Gastrocnemius medialis (tissue), 4 donors: ENCODE measurements around the gene CTCF. TPM values are rescaled to one million over a fixed set of nuclear protein-coding genes. Genes with fewer than 3 reads are reported as not detected.
A peak's percentile ranks its signal among the peaks of the same experiment; 100 is the strongest.

Experiments used
- ATAC-seq, 2 donors: fragments of 150-250 bp; one replicate each; pipeline ENCODE4 v1.9.1; 2016
- DNase-seq, 2 donors: peaks; one replicate each; pipeline ENCODE4 v3.0.0-alpha.2; 2019
- H3K27ac ChIP-seq, 4 donors: fragments of 200-600 bp; sonication (generic); 1 replicate in 1 of 4; 2 replicates in 3 of 4; pipeline ENCODE4 v1.5.1; 2016 to 2018; ENCODE audit warnings: mild to moderate bottlenecking in 2 of 4, moderate library complexity in 1 of 4
- H3K27me3 ChIP-seq, 3 donors: fragments of 200-600 bp; sonication (generic) in 2 of 3; 1 replicate in 1 of 3; 2 replicates in 2 of 3; pipeline versions ENCODE4 v1.5.1 to v1.6.0; 2016 to 2019; ENCODE audit warnings: mild to moderate bottlenecking in 1 of 3, moderate library complexity in 1 of 3
- H3K36me3 ChIP-seq, 2 donors: fragments of 200-600 bp; sonication (generic) in 1 of 2; one replicate each; pipeline ENCODE4 v1.5.1; 2017 to 2018
- H3K4me1 ChIP-seq, 2 donors: fragments of 200-600 bp; sonication (generic) in 1 of 2; one replicate each; pipeline ENCODE4 v1.5.1; 2016 to 2017; ENCODE audit warnings: mild to moderate bottlenecking in 2 of 2
- H3K4me3 ChIP-seq, 4 donors: fragments of 200-600 bp; sonication (generic) in 3 of 4; 1 replicate in 1 of 4; 2 replicates in 3 of 4; pipeline ENCODE4 v1.5.1; 2016 to 2019; ENCODE audit warnings: mild to moderate bottlenecking in 2 of 4
- H3K9me3 ChIP-seq, 3 donors: fragments of 200-600 bp; sonication (generic) in 2 of 3; 1 replicate in 1 of 3; 2 replicates in 2 of 3; pipeline ENCODE4 v1.5.1; 2016 to 2019
- POLR2A ChIP-seq, 2 donors: fragments of 450-650 bp; IDR thresholded peaks; one replicate each; pipeline ENCODE4 v1.6.1; 2017; ENCODE audit warnings: antibody characterized with exemption in 2 of 2, mild to moderate bottlenecking in 2 of 2, moderate library complexity in 2 of 2
- in situ Hi-C, 4 donors: fragments of 200-750 bp; cut with MboI; loops; one replicate each; pipeline versions ENCODE4 v1.15.0 to v1.8.0; 2017; ENCODE audit warnings: low sequenced_read_pairs in 4 of 4
- intact Hi-C: fragments of 100-400 bp; cut with DNase I; formaldehyde crosslinking; loops from one replicate; pipeline ENCODE4 v1.15.1; 2023; ENCODE audit warnings: low total_unique reads
- total RNA-seq, 4 donors: library from RNA; depleted of rRNA; stranded (reverse); fragments of >200 nt; gene quantifications; one replicate each; pipeline versions ENCODE4 v1.1.0 to v1.2.3, GENCODE V29; 2016
- TF ChIP-seq, protein P1 (sequence below), 5 experiments: fragments of 450-650 bp in 3 of 5; fragments of 200-600 bp in 2 of 5; sonication (generic) in 2 of 5; IDR thresholded peaks in 4 of 5; conservative IDR thresholded peaks in 1 of 5; 1 replicate in 4 of 5; 2 replicates in 1 of 5; pipeline ENCODE4 v1.5.1; 2016 to 2019; ENCODE audit warnings: antibody characterized with exemption in 5 of 5, mild to moderate bottlenecking in 3 of 5, moderate library complexity in 3 of 5

CTCF gene
- total RNA-seq, 4 donors from 2014 or later, result 25.9 to 35.9 (median 30.3) TPM

DNA sequence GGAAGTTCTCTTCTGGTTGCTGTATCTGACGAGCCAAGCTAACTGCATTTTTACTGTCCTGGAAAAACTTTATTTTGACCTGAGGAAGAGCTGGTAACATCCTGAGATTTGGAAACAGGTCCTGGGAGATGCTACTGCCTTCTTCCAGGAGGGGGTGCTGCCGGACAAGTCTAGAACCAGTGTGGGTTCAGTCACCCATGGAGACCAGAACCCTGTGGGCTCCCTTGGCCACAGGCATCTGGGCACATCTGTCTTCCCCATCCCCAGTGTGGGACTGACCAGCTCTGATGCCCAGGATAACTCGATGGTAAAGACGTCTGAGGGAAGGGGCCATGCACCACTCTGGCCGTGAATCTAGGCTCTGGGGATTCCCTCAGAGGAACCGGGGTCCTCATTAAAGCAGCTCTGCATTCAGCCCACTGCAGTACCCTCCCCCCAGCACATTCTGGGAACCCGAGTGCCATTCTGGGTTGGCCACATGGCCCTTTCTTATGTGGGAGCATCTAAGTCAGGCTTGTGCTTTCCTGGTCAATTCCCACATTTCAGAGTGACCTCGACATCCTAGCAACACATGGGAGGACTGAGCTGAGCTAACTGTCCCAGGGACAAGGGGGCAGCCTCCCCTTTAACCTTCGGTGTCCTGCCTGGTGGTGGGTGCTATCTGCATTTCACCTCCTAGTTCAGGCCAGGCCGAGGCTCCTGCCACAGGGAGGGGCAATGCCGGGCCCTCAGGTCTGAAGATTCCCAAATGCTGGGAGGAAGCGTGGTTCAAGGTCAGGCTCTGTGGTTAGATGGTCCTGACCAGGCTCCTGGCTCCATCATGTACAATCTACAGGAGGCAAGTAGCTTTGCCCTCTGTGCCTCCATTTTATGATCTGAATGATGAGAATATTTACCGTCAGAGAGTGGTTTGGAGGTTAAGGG is 110.7 kb downstream of the CTCF start:
- in situ Hi-C loops (no loop called here), intact Hi-C loops (loop anchor here (1.0 to 10.0 kb wide), 4 partner anchors 46 to 369 kb away; partner anchors contain the start of gene GFOD2)
- DNase-seq, result peak; percentile 40 to 57
- Histone ChIP-seq H3K9me3 (no peaks in the 10 kb centered on the region), H3K36me3 (no peaks in the 10 kb centered on the region), H3K27ac (peak overlapping the region; percentile 50 to 80 (median 73)), H3K27me3 (no peaks in the 10 kb centered on the region), H3K4me3 (no peak overlapping the region), H3K4me1 (peaks cover 13 to 21% of the 10 kb centered on the region in 2 donors)
- ATAC-seq, result peak; percentile 38 to 51
- no peak for TF ChIP-seq POLR2A (IDR thresholded peaks at IDR 0.05)
- TF ChIP-seq, protein P1, sequence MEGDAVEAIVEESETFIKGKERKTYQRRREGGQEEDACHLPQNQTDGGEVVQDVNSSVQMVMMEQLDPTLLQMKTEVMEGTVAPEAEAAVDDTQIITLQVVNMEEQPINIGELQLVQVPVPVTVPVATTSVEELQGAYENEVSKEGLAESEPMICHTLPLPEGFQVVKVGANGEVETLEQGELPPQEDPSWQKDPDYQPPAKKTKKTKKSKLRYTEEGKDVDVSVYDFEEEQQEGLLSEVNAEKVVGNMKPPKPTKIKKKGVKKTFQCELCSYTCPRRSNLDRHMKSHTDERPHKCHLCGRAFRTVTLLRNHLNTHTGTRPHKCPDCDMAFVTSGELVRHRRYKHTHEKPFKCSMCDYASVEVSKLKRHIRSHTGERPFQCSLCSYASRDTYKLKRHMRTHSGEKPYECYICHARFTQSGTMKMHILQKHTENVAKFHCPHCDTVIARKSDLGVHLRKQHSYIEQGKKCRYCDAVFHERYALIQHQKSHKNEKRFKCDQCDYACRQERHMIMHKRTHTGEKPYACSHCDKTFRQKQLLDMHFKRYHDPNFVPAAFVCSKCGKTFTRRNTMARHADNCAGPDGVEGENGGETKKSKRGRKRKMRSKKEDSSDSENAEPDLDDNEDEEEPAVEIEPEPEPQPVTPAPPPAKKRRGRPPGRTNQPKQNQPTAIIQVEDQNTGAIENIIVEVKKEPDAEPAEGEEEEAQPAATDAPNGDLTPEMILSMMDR (IDR thresholded peaks at IDR 0.05 in 4 of 5, conservative IDR thresholded peaks at IDR 0.05 in 1 of 5), result peak; percentile 63 to 82 (median 74)

DNA sequence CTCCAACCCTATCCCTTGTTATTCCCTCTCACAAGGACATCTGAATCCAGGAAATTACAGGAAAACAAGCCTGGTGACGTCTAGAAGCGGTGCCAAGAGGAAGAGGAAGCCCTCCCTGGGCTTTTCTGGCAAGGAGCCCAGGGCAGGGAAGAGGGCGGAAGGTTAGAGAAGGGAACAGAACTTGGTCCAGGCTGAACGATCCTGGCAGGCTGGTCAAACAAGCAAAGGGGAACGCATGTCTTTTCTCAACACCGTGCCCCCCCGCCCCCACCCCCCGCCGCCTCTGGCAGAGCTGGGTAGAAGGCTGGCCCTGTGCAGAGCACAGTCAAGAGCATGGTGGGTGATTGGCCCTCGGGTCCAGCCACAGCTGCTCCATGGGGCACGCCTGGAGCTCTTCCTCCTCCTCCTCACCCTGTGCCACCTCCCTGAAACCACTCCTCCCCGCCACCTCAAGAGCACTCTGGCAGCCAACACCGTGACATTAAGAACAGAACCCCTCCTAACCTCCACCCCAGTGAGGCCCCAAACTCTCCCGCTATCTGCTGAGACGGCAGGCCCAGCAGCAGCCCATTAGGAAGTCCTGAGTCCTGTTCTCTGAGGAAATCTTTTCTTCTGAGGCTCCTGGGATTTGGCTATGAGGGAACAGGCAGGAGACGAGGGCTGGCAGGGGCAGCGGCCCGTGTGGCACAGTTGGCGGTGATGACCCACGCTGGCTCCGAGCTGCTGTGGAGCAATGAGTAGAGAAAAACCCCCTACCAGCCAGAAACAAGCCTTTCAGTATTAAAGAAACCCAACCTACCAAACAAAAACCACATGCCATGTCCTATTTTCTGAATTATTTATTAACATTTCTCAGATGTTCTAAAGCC is 111.6 kb downstream of the CTCF start:
- peak in 1 of 2 donors; percentile 46 for DNase-seq
- peaks cover 10 to 23% of the 10 kb centered on the region in 2 donors for H3K4me1 ChIP-seq
- in situ Hi-C loops (no loop called here), intact Hi-C loops (loop anchor here (2.0 to 10.0 kb wide), 3 partner anchors 45 to 368 kb away; partner anchors contain the start of gene GFOD2)
- no peak overlapping the region for H3K4me3 ChIP-seq
- H3K9me3 ChIP-seq, result no peaks in the 10 kb centered on the region
- H3K27ac ChIP-seq, result peak overlapping the region; percentile 50 to 80 (median 73)
- TF ChIP-seq, protein P1 (IDR thresholded peaks at IDR 0.05 in 4 of 5, conservative IDR thresholded peaks at IDR 0.05 in 1 of 5), result no peak
- no peak for TF ChIP-seq POLR2A (IDR thresholded peaks at IDR 0.05)
- peak; percentile 46 to 47 for ATAC-seq
- H3K36me3 ChIP-seq, result no peaks in the 10 kb centered on the region
- H3K27me3 ChIP-seq, result no peaks in the 10 kb centered on the region

DNA sequence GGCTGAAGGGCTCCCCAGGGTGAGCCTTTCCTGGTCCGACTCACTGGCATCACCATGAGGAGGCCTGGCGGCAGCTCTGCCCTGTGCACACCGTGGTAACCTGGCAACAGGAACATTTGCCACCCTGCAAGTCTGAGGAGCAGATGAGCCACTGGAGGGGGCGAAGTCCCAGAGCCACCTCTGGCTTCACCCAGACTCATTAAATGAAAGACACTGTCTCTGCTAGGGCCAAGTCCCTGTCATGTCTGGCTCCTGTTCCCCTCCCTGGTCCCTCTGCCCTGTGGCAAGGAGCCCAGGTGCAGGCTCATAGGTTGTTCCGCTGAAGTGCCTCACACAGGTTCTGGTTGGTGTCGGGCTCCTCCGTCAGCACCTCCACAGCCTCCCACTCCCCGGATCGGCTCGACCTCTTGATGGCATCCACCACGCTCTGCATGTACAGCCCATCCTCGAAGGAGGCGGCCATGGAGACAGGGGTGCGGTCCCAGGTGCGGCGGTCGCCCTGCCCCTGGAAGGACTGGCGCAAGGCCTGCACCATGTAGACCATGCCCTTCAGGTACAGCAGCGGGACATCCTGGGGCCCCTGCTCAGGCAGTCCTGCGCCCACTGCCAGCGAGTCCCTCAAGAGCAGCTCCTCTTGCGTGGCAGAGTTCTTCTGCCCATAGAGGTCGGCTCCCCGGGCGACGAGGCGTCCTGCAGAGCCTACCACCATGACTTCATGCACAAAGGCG is 112.7 kb downstream of the CTCF start:
- Histone ChIP-seq H3K27ac (peak overlapping the region; percentile 50 to 80 (median 73)), H3K9me3 (no peaks in the 10 kb centered on the region), H3K4me3 (no peak overlapping the region), H3K4me1 (peaks cover 10 to 23% of the 10 kb centered on the region in 2 donors), H3K36me3 (no peaks in the 10 kb centered on the region), H3K27me3 (no peaks in the 10 kb centered on the region)
- DNase-seq (no peak), ATAC-seq (no peak)
- intact Hi-C loops (loop anchor here (5.0 to 10.0 kb wide), 2 partner anchors 250 to 367 kb away; no protein-coding TSS in a partner anchor), in situ Hi-C loops (loop anchor here in 1 of 4 donors (25.0 kb wide), 1 partner anchor 362 kb away; no protein-coding TSS in a partner anchor)
- no peak for TF ChIP-seq POLR2A (IDR thresholded peaks at IDR 0.05)
- TF ChIP-seq, protein P1 (IDR thresholded peaks at IDR 0.05 in 4 of 5, conservative IDR thresholded peaks at IDR 0.05 in 1 of 5), result no peak

DNA sequence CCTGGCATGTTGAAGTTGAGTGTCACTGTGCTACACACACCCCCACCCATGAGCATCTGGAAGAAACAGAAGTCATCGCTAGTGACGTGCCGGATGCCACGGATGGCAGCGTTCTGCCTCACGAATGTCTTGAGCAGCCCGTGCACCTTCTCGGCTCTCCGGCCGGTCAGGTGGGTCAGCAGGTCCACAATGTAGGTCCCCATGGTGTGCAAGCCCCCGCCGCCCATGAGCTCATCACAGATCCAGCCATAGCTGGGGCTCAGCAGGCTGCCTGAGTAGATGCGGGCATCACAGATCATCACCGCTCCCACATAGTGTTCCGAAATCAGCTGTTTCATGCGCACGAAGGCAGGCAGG is 113.2 kb downstream of the CTCF start:
- Histone ChIP-seq H3K27me3 (no peaks in the 10 kb centered on the region), H3K9me3 (no peaks in the 10 kb centered on the region), H3K4me3 (no peak overlapping the region), H3K4me1 (peaks cover 10 to 23% of the 10 kb centered on the region in 2 donors), H3K36me3 (no peaks in the 10 kb centered on the region), H3K27ac (no peak overlapping the region)
- intact Hi-C loops, result loop anchor here (10.0 kb wide), 1 partner anchor 249 kb away; no protein-coding TSS in a partner anchor
- TF ChIP-seq, protein P1 (IDR thresholded peaks at IDR 0.05 in 4 of 5, conservative IDR thresholded peaks at IDR 0.05 in 1 of 5), result no peak
- no peak for TF ChIP-seq POLR2A (IDR thresholded peaks at IDR 0.05)
- in situ Hi-C loops, result loop anchor here in 1 of 4 donors (25.0 kb wide), 1 partner anchor 362 kb away; no protein-coding TSS in a partner anchor
- ATAC-seq, result no peak
- DNase-seq, result no peak
